Body of pancreas (tissue), 4 donors: ENCODE results near the gene ABHD16A. TPM values are rescaled to one million over a fixed set of nuclear protein-coding genes. Genes with fewer than 3 reads are reported as not detected.

Experiments used
- ATAC-seq: fragments of 150-250 bp; one replicate; pipeline ENCODE4 v1.9.1; 2016
- DNase-seq, 4 donors: peaks; one replicate each; pipeline ENCODE4 v3.0.0-alpha.2; 2019
- H3K27ac ChIP-seq, 4 donors: fragments of 200-600 bp; sonication (generic); 1 replicate in 3 of 4; 2 replicates in 1 of 4; pipeline versions ENCODE4 v1.5.1 to v1.6.1; 2016 to 2019; ENCODE audit warnings: mild to moderate bottlenecking in 1 of 4, mixed read lengths in 1 of 4, moderate library complexity in 1 of 4
- H3K27me3 ChIP-seq, 2 donors: fragments of 200-600 bp; sonication (generic); one replicate each; pipeline ENCODE4 v1.6.0; 2016; ENCODE audit warnings: mild to moderate bottlenecking in 1 of 2
- H3K36me3 ChIP-seq, 2 donors: fragments of 200-600 bp; sonication (generic); replicated peaks in 1 of 2; 2 replicates each; pipeline ENCODE4 v1.5.1; 2016; ENCODE audit warnings: low read depth in 2 of 2; ENCODE audit not compliant: insufficient read depth in 1 of 2
- H3K4me1 ChIP-seq: fragments of 200-600 bp; sonication (generic); one replicate; pipeline ENCODE4 v1.6.0; 2016
- H3K4me3 ChIP-seq, 2 donors: fragments of 200-600 bp; sonication (generic); 1 replicate in 1 of 2; 2 replicates in 1 of 2; pipeline ENCODE4 v1.5.1; 2016 to 2019
- H3K9me3 ChIP-seq, 3 donors: fragments of 200-600 bp; sonication (generic); 1 replicate in 2 of 3; 2 replicates in 1 of 3; pipeline ENCODE4 v1.5.1; 2016
- CTCF ChIP-seq, 7 experiments: fragments of 450-650 bp in 4 of 7; fragments of 200-600 bp in 3 of 7; sonication (generic) in 3 of 7; IDR thresholded peaks; one replicate each; pipeline ENCODE4 v1.5.1; 2016 to 2019; ENCODE audit warnings: antibody characterized with exemption in 7 of 7
- POLR2A ChIP-seq, 3 donors: fragments of 450-650 bp; IDR thresholded peaks; one replicate each; pipeline ENCODE4 v1.6.1; 2016; ENCODE audit warnings: antibody characterized with exemption in 3 of 3, mild to moderate bottlenecking in 2 of 3
- WGBS, 2 donors: methylation state at CpG; one replicate each; pipeline ENCODE4 v1.1.5; 2017; 5-methylcytosine and 5-hydroxymethylcytosine counted together
- intact Hi-C: fragments of 100-400 bp; cut with DNase I; formaldehyde crosslinking; loops from one replicate; pipeline ENCODE4 v1.15.1; 2023
- total RNA-seq, 2 donors: library from RNA; depleted of rRNA; stranded (reverse); fragments of >200 nt; gene quantifications; one replicate each; pipeline ENCODE4 v1.1.0, GENCODE V29; 2016

ABHD16A gene
- total RNA-seq, 2 donors from 2014 or later, result 24.7 to 38.1 TPM

GRCh38 chr6:31725502-31726350, 22.6 kb upstream of the ABHD16A start:
- H3K4me3 ChIP-seq, result no peak overlapping the region
- no peak for ATAC-seq
- DNase-seq, result peak in 1 of 4 donors; percentile 25
- no peaks in the 10 kb centered on the region for H3K36me3 ChIP-seq
- no peak overlapping the region for H3K27ac ChIP-seq
- H3K9me3 ChIP-seq, result no peaks in the 10 kb centered on the region
- TF ChIP-seq POLR2A (IDR thresholded peaks at IDR 0.05), result no peak
- no peak for TF ChIP-seq CTCF (IDR thresholded peaks at IDR 0.05)
- peaks cover 27% of the 10 kb centered on the region for H3K4me1 ChIP-seq
- H3K27me3 ChIP-seq, result no peaks in the 10 kb centered on the region
- WGBS, 2 donors, result 75 to 82% methylated on average over 12 of the region's 12 CpGs
- intact Hi-C loops, result no loop called here

- Histone ChIP-seq H3K9me3 (no peaks in the 10 kb centered on the region), H3K27me3 (no peaks in the 10 kb centered on the region), H3K4me1 (peaks cover 11% of the 10 kb centered on the region), H3K27ac (no peak overlapping the region), H3K36me3 (no peaks in the 10 kb centered on the region), H3K4me3 (no peak overlapping the region)
- intact Hi-C loops, result no loop called here
- 76% methylated on average over 15 to 16 of the region's 25 CpGs for WGBS, 2 donors
- ATAC-seq (no peak), DNase-seq (no peak)
- TF ChIP-seq CTCF (IDR thresholded peaks at IDR 0.05) (no peak), POLR2A (IDR thresholded peaks at IDR 0.05) (no peak)
These were observed 21.0 kb upstream of the ABHD16A start for GRCh38 chr6:31723980-31724691.

- ATAC-seq (no peak), DNase-seq (no peak)
- Histone ChIP-seq H3K27ac (no peak within 1 kb of the TSS), H3K4me1 (peaks cover 11% of the 10 kb centered on the region), H3K9me3 (no peaks in the 10 kb centered on the region), H3K36me3 (no peaks in the 10 kb centered on the region), H3K4me3 (no peak within 1 kb of the TSS), H3K27me3 (no peaks in the 10 kb centered on the region)
- TF ChIP-seq POLR2A (IDR thresholded peaks at IDR 0.05), result no peak
- no peak for TF ChIP-seq CTCF (IDR thresholded peaks at IDR 0.05)
- intact Hi-C loops, result no loop called here
- 71 to 76% methylated on average over 30 to 46 of the region's 46 CpGs for WGBS, 2 donors
These were observed 20.3 kb upstream of the ABHD16A start, which contains the start of gene MPIG6B for GRCh38 chr6:31723245-31723979. Gene MPIG6B, plus strand, starts transcription at chr6:31723373. Its CDS starts 11 bp downstream, at chr6:31723384.

GRCh38 chr6:31722173-31722572, 19.0 kb upstream of the ABHD16A start:
- intact Hi-C loops, result no loop called here
- H3K9me3 ChIP-seq, result no peaks in the 10 kb centered on the region
- ATAC-seq (no peak), DNase-seq (no peak)
- no peak overlapping the region for H3K27ac ChIP-seq
- H3K27me3 ChIP-seq, result no peaks in the 10 kb centered on the region
- H3K36me3 ChIP-seq, result no peaks in the 10 kb centered on the region
- no peak for TF ChIP-seq CTCF (IDR thresholded peaks at IDR 0.05)
- no peak for TF ChIP-seq POLR2A (IDR thresholded peaks at IDR 0.05)
- WGBS, 2 donors, result 82% methylated on average over 3 of the region's 3 CpGs; no CpG with 5 or more reads in 1 of the 2 donors
- no peak overlapping the region for H3K4me3 ChIP-seq
- peaks cover 11% of the 10 kb centered on the region for H3K4me1 ChIP-seq
